Lower lobe of right lung (tissue), 2 donors: ENCODE data around the gene MIB2. TPM values are rescaled to one million over a fixed set of nuclear protein-coding genes. Genes with fewer than 3 reads are reported as not detected.
A peak's percentile ranks its signal among the peaks of the same experiment; 100 is the strongest.

ENCODE experiments used
- ATAC-seq, 2 donors: fragments of 200-7000 bp; cut with Tn5 transposase; one replicate each; pipeline ENCODE4 v1.9.1; 2020 to 2022; ENCODE audit warnings: mild to moderate bottlenecking in 2 of 2, moderate library complexity in 2 of 2
- DNase-seq: peaks from one replicate; pipeline ENCODE4 v3.0.0-alpha.2; 2020
- H3K27ac ChIP-seq: fragments of 200-600 bp; one replicate; pipeline ENCODE4 v1.8.0; 2022
- H3K27me3 ChIP-seq: fragments of 200-600 bp; one replicate; pipeline ENCODE4 v1.8.0; 2022; ENCODE audit warnings: low read depth
- H3K36me3 ChIP-seq: fragments of 200-600 bp; one replicate; pipeline ENCODE4 v1.8.0; 2022; ENCODE audit warnings: mild to moderate bottlenecking
- H3K4me1 ChIP-seq: fragments of 200-600 bp; one replicate; pipeline ENCODE4 v1.8.0; 2022
- H3K4me3 ChIP-seq: fragments of 200-600 bp; one replicate; pipeline ENCODE4 v1.8.0; 2022; ENCODE audit warnings: mild to moderate bottlenecking
- H3K9me3 ChIP-seq: fragments of 200-600 bp; one replicate; pipeline ENCODE4 v1.8.0; 2022
- CTCF ChIP-seq: fragments of 200-600 bp; IDR thresholded peaks from one replicate; pipeline ENCODE4 v1.8.0; 2022; ENCODE audit warnings: antibody characterized with exemption, mild to moderate bottlenecking
- intact Hi-C: fragments of 100-400 bp; cut with DNase I; formaldehyde crosslinking; loops from one replicate; pipeline ENCODE4 v1.11.0; 2022
- total RNA-seq: library from RNA; stranded (reverse); fragmentation: NEBNext Ultra II Directional; extraction: Animal tissue kit (Norgen Biotek cat#: 25700); gene quantifications from one replicate; pipeline ENCODE4 v1.2.1, GENCODE V29; 2021
- donor health status: DM: no; HTN: yes; CAD: no; lungs with severe emphysema.

MIB2 gene
- total RNA-seq, 1 donor from 2014 or later, result 82.5 TPM

DNA sequence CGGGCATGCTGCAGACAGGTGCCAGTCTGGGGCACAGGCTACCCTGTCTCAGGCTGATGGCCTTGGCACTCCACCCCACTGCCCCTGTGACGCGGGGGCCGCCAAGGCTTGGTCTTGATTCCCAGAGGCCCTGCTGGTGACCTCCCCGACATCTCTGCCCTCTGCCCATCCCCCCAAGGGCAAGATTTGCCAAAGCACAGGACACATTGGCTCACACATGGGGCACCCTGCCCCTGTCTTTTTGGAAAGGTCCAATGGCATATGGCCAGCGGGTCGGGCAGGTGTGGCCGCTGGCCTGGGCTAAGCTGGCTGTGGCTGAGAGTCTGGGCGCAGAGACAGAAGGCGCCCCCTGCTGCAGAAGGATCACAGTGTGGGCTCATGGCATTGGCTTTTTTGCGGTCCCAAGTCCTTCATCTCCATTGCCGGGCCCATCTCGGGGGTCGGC is 4.6 kb downstream of the MIB2 start:
- intact Hi-C loops, result no loop called here
- Histone ChIP-seq H3K27ac (no peak overlapping the region), H3K4me1 (peaks cover 10% of the 10 kb centered on the region), H3K9me3 (no peaks in the 10 kb centered on the region), H3K4me3 (no peak overlapping the region), H3K27me3 (no peaks in the 10 kb centered on the region), H3K36me3 (peaks cover 14% of the 10 kb centered on the region)
- ATAC-seq (no peak), DNase-seq (peak; percentile 51)
- no peak for TF ChIP-seq CTCF

GRCh38 chr1:1620433-1621139 is 5.3 kb downstream of the MIB2 start:
- no peaks in the 10 kb centered on the region for H3K9me3 ChIP-seq
- no peak for TF ChIP-seq CTCF
- ATAC-seq (no peak), DNase-seq (no peak)
- peaks cover 10% of the 10 kb centered on the region for H3K4me1 ChIP-seq
- H3K4me3 ChIP-seq, result no peak overlapping the region
- no peak overlapping the region for H3K27ac ChIP-seq
- peaks cover 14% of the 10 kb centered on the region for H3K36me3 ChIP-seq
- intact Hi-C loops, result no loop called here
- no peaks in the 10 kb centered on the region for H3K27me3 ChIP-seq

DNA sequence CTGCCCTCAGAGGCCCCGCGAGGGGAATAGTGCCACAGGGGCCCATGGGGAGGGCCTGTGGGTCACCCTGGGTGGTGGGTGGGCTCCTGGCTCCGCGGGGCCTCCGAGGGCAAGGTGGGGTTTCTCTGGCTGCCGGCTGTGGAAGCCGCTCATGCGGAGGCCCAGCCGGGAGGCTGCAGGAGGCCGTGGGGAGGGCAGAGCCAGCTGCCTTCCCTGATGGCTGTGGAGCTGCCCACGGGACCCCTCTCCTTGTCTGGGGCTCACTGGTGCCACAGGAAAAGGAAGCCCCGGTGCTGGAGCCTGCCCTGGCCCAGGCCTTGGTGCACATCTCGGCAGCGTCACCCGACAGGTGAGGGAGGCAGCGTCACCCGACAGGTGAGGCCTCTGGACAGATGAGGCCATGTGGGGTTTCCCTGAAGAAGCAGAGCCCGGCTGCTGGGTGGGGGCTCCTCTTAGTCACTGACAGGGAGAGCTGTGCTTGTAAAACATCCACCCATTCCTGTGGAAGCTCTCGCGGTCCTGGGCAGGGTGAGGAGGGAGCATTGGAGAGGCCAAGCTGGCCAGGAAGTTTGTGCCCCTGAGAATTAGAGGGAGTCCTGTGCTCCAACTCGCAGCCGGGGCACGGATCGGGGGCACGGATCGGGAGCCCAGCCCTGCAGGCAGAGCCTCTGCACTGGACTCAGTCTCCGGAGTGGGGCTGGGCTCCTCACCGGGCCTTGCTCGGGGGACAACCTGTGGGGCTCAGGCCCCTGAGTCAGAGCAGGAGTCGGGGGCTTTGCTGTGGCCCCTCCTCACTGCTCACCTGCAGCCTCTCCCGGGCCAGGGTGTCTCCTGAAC is 6.1 kb downstream of the MIB2 start:
- H3K27ac ChIP-seq, result no peak overlapping the region
- intact Hi-C loops, result no loop called here
- no peak for TF ChIP-seq CTCF
- H3K36me3 ChIP-seq, result peaks cover 14% of the 10 kb centered on the region
- H3K9me3 ChIP-seq, result no peaks in the 10 kb centered on the region
- H3K4me1 ChIP-seq, result peaks cover 8% of the 10 kb centered on the region
- H3K4me3 ChIP-seq, result no peak overlapping the region
- ATAC-seq (no peak), DNase-seq (no peak)
- no peaks in the 10 kb centered on the region for H3K27me3 ChIP-seq

DNA sequence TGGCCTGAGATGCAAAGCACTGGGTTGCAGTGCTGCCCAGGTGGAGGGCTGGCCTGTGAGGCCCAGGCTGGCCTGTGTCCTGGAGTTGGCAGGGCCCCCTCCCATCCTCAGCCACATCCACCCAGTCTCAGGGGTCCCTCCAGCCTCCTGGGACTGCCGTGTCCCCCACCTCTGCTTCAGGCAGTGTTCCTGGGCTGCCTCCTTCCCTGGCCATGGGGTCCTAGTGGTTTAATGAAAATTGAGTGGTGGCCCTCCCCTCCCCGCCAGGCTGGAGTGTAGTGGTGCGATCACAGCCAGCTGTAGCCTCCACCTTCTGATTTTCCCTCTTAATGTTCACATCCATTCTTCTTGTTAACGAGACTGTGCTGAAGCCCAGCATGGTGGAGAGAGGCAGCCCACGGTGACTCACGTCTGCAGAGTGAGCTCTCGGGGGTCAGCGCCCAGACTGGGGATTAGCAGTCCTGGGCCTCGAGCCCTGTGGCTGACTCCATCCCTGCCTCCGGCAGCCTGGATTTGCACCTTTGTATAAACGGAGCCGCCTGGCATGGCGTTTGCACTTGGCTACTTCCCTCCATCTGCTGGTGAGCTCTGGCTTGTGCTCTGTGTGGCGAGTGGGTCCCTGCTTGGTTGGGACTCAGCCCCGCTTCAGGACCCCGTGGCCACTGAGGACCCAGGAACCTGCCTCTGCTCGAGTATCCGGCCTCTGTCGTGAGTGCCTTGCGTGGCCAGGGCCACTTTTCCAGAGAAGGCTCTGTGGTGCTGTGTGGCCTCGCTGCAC is 6.9 kb downstream of the MIB2 start:
- ATAC-seq, result no peak
- Histone ChIP-seq H3K27ac (no peak overlapping the region), H3K27me3 (no peaks in the 10 kb centered on the region), H3K9me3 (no peaks in the 10 kb centered on the region), H3K4me3 (no peak overlapping the region), H3K36me3 (peaks cover 17% of the 10 kb centered on the region), H3K4me1 (peaks cover under 1% of the 10 kb centered on the region)
- DNase-seq, result no peak
- intact Hi-C loops, result no loop called here
- no peak for TF ChIP-seq CTCF

- no peaks in the 10 kb centered on the region for H3K9me3 ChIP-seq
- H3K27me3 ChIP-seq, result no peaks in the 10 kb centered on the region
- intact Hi-C loops, result no loop called here
- no peaks in the 10 kb centered on the region for H3K4me1 ChIP-seq
- no peak overlapping the region for H3K27ac ChIP-seq
- TF ChIP-seq CTCF, result no peak
- ATAC-seq, result no peak
- DNase-seq, result no peak
- H3K4me3 ChIP-seq, result no peak overlapping the region
- peaks cover 18% of the 10 kb centered on the region for H3K36me3 ChIP-seq
Observed at GRCh38 chr1:1622788-1623094, 7.4 kb downstream of the MIB2 start.
